ENCODE data around the gene PDZD4. TPM values are rescaled to one million over a fixed set of nuclear protein-coding genes. Genes with fewer than 3 reads are reported as not detected.

The PDZD4 gene
- total RNA-seq, 1 experiment from 2014 or later: 120 TPM

DNA sequence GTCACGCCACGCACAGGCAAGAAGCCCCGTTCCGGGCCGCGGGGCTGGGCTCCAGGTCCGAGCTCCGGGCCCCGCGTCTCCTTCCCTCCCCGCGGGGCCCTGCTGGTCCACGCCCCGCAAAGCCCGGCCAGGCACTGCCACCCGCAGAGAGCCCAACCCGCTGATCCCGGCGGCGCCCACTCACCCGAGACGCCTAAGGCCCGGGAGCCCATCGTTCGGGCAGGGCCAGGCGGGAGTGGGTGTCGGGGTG lies 870 bp downstream of the PDZD4 start (continued):
- TF ChIP-seq, protein P1, sequence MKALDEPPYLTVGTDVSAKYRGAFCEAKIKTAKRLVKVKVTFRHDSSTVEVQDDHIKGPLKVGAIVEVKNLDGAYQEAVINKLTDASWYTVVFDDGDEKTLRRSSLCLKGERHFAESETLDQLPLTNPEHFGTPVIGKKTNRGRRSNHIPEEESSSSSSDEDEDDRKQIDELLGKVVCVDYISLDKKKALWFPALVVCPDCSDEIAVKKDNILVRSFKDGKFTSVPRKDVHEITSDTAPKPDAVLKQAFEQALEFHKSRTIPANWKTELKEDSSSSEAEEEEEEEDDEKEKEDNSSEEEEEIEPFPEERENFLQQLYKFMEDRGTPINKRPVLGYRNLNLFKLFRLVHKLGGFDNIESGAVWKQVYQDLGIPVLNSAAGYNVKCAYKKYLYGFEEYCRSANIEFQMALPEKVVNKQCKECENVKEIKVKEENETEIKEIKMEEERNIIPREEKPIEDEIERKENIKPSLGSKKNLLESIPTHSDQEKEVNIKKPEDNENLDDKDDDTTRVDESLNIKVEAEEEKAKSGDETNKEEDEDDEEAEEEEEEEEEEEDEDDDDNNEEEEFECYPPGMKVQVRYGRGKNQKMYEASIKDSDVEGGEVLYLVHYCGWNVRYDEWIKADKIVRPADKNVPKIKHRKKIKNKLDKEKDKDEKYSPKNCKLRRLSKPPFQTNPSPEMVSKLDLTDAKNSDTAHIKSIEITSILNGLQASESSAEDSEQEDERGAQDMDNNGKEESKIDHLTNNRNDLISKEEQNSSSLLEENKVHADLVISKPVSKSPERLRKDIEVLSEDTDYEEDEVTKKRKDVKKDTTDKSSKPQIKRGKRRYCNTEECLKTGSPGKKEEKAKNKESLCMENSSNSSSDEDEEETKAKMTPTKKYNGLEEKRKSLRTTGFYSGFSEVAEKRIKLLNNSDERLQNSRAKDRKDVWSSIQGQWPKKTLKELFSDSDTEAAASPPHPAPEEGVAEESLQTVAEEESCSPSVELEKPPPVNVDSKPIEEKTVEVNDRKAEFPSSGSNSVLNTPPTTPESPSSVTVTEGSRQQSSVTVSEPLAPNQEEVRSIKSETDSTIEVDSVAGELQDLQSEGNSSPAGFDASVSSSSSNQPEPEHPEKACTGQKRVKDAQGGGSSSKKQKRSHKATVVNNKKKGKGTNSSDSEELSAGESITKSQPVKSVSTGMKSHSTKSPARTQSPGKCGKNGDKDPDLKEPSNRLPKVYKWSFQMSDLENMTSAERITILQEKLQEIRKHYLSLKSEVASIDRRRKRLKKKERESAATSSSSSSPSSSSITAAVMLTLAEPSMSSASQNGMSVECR (CRISPR knock-in tag; IDR thresholded peaks at IDR 0.05; ENCODE audit: borderline replicate concordance): no peak
- TF ChIP-seq, protein P2, sequence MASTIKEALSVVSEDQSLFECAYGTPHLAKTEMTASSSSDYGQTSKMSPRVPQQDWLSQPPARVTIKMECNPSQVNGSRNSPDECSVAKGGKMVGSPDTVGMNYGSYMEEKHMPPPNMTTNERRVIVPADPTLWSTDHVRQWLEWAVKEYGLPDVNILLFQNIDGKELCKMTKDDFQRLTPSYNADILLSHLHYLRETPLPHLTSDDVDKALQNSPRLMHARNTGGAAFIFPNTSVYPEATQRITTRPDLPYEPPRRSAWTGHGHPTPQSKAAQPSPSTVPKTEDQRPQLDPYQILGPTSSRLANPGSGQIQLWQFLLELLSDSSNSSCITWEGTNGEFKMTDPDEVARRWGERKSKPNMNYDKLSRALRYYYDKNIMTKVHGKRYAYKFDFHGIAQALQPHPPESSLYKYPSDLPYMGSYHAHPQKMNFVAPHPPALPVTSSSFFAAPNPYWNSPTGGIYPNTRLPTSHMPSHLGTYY (CRISPR knock-in tag; IDR thresholded peaks at IDR 0.05): no peak

DNA sequence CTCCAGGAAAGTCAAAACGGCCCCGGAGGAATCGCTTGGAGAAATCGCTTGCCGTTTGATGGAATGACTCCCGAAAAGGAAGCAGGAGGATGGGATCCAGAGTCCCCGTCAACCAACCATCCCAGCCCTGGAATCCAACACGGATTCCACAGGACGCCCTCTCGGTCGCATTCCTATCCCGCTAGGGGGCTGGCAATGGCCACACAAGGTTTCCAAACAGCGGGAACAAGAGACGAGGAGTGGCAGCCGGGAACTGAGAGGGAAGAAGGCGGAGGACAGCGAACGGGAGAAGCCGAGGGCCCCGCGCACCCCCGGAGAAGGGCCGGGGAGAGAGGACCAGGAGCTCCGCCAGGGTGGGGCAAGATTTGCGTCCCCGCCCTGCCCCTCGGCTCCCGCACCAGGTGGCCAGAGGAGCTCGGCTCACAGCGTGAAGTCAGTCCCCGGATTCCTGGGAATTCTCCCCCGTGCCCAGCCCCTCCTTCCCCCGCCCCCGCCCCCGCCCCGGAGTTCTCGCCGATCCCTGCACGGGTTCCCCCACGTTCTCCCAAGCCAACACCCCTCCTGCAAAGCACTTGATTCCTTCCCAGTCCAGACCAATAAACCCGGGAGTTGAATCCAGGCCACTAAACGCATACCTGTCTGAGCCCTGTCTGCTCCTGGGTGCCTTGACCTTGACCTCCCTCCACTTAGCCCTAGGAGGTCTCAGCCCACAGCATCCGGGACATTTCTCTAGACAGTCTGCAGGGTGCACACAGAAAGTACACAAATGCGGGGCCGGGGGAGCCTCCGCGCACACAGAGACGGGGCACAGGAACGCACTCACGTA lies 1.4 kb downstream of the PDZD4 start:
- peak; percentile 65 for DNase-seq (ENCODE audit: low spot score)
- peaks cover 50% of the 10 kb centered on the region for H3K4me1 Mint-ChIP-seq
- ChIA-PET CTCF (interaction anchor here (0.9 to 1.8 kb wide), 2 partner anchors 10 to 118 kb away, joined by 4 to 5 read pairs; no protein-coding TSS in a partner anchor), POLR2A (interaction anchor here (0.7 kb wide), 1 partner anchor 97 kb away, joined by 3 read pairs; the partner anchor contains the start of gene ARHGAP4)
- no peak for TF ChIP-seq PRRX2 (CRISPR knock-in tag; IDR thresholded peaks at IDR 0.05)
- TF ChIP-seq, protein P3, sequence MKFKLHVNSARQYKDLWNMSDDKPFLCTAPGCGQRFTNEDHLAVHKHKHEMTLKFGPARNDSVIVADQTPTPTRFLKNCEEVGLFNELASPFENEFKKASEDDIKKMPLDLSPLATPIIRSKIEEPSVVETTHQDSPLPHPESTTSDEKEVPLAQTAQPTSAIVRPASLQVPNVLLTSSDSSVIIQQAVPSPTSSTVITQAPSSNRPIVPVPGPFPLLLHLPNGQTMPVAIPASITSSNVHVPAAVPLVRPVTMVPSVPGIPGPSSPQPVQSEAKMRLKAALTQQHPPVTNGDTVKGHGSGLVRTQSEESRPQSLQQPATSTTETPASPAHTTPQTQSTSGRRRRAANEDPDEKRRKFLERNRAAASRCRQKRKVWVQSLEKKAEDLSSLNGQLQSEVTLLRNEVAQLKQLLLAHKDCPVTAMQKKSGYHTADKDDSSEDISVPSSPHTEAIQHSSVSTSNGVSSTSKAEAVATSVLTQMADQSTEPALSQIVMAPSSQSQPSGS (CRISPR knock-in tag; IDR thresholded peaks at IDR 0.05; ENCODE audit: borderline replicate concordance, low read depth): no peak
- no peak for TF ChIP-seq TEAD1 (CRISPR knock-in tag; IDR thresholded peaks at IDR 0.05)
- TF ChIP-seq, protein P4, sequence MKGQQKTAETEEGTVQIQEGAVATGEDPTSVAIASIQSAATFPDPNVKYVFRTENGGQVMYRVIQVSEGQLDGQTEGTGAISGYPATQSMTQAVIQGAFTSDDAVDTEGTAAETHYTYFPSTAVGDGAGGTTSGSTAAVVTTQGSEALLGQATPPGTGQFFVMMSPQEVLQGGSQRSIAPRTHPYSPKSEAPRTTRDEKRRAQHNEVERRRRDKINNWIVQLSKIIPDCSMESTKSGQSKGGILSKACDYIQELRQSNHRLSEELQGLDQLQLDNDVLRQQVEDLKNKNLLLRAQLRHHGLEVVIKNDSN (CRISPR knock-in tag; IDR thresholded peaks at IDR 0.05): no peak
- TF ChIP-seq ZNF423 (CRISPR knock-in tag; IDR thresholded peaks at IDR 0.05): peak; percentile 43; the same call in 1 of the 2 replicates
- TF ChIP-seq, protein P5, sequence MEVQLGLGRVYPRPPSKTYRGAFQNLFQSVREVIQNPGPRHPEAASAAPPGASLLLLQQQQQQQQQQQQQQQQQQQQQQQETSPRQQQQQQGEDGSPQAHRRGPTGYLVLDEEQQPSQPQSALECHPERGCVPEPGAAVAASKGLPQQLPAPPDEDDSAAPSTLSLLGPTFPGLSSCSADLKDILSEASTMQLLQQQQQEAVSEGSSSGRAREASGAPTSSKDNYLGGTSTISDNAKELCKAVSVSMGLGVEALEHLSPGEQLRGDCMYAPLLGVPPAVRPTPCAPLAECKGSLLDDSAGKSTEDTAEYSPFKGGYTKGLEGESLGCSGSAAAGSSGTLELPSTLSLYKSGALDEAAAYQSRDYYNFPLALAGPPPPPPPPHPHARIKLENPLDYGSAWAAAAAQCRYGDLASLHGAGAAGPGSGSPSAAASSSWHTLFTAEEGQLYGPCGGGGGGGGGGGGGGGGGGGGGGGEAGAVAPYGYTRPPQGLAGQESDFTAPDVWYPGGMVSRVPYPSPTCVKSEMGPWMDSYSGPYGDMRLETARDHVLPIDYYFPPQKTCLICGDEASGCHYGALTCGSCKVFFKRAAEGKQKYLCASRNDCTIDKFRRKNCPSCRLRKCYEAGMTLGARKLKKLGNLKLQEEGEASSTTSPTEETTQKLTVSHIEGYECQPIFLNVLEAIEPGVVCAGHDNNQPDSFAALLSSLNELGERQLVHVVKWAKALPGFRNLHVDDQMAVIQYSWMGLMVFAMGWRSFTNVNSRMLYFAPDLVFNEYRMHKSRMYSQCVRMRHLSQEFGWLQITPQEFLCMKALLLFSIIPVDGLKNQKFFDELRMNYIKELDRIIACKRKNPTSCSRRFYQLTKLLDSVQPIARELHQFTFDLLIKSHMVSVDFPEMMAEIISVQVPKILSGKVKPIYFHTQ (CRISPR knock-in tag; IDR thresholded peaks at IDR 0.05): no peak
- no peak for TF ChIP-seq EMX1 (CRISPR knock-in tag; IDR thresholded peaks at IDR 0.05)
- peak; percentile 41; the same call in 1 of the 2 replicates for TF ChIP-seq TEAD4 (CRISPR knock-in tag; IDR thresholded peaks at IDR 0.05)
- TF ChIP-seq, protein P6, sequence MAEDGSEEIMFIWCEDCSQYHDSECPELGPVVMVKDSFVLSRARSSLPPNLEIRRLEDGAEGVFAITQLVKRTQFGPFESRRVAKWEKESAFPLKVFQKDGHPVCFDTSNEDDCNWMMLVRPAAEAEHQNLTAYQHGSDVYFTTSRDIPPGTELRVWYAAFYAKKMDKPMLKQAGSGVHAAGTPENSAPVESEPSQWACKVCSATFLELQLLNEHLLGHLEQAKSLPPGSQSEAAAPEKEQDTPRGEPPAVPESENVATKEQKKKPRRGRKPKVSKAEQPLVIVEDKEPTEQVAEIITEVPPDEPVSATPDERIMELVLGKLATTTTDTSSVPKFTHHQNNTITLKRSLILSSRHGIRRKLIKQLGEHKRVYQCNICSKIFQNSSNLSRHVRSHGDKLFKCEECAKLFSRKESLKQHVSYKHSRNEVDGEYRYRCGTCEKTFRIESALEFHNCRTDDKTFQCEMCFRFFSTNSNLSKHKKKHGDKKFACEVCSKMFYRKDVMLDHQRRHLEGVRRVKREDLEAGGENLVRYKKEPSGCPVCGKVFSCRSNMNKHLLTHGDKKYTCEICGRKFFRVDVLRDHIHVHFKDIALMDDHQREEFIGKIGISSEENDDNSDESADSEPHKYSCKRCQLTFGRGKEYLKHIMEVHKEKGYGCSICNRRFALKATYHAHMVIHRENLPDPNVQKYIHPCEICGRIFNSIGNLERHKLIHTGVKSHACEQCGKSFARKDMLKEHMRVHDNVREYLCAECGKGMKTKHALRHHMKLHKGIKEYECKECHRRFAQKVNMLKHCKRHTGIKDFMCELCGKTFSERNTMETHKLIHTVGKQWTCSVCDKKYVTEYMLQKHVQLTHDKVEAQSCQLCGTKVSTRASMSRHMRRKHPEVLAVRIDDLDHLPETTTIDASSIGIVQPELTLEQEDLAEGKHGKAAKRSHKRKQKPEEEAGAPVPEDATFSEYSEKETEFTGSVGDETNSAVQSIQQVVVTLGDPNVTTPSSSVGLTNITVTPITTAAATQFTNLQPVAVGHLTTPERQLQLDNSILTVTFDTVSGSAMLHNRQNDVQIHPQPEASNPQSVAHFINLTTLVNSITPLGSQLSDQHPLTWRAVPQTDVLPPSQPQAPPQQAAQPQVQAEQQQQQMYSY (CRISPR knock-in tag; IDR thresholded peaks at IDR 0.05): no peak
- peaks cover 3% of the 10 kb centered on the region; the same call in 1 of the 2 replicates for H3K27me3 Mint-ChIP-seq (ENCODE audit: low read depth)
- H3K27ac Mint-ChIP-seq: peak overlapping the region; percentile 57
- ATAC-seq: peak; percentile 33
- H3K9me3 Mint-ChIP-seq: no peaks in the 10 kb centered on the region
- H3K4me3 Mint-ChIP-seq: peak overlapping the region; percentile 75
- peaks cover 7% of the 10 kb centered on the region; the same call in 1 of the 2 replicates for H3K36me3 Mint-ChIP-seq

Data from WTC11 (cell line).